Ovary (tissue), 3 donors: ENCODE data around the gene HOXA11.

Experiments
- POLR2A ChIP-seq: fragments of 450-650 bp; IDR thresholded peaks from one replicate; pipeline ENCODE4 v1.6.1; 2017; ENCODE audit warnings: antibody characterized with exemption, mild to moderate bottlenecking, moderate library complexity
- TF ChIP-seq, protein P1 (sequence below), 3 donors: fragments of 450-650 bp in 2 of 3; fragments of 200-600 bp in 1 of 3; IDR thresholded peaks; one replicate each; pipeline versions ENCODE4 v1.5.1 to v1.8.0; 2016 to 2022; ENCODE audit warnings: antibody characterized with exemption in 3 of 3, mild to moderate bottlenecking in 1 of 3
- donor health status: DM: no; HTN: no; CAD: no.

DNA sequence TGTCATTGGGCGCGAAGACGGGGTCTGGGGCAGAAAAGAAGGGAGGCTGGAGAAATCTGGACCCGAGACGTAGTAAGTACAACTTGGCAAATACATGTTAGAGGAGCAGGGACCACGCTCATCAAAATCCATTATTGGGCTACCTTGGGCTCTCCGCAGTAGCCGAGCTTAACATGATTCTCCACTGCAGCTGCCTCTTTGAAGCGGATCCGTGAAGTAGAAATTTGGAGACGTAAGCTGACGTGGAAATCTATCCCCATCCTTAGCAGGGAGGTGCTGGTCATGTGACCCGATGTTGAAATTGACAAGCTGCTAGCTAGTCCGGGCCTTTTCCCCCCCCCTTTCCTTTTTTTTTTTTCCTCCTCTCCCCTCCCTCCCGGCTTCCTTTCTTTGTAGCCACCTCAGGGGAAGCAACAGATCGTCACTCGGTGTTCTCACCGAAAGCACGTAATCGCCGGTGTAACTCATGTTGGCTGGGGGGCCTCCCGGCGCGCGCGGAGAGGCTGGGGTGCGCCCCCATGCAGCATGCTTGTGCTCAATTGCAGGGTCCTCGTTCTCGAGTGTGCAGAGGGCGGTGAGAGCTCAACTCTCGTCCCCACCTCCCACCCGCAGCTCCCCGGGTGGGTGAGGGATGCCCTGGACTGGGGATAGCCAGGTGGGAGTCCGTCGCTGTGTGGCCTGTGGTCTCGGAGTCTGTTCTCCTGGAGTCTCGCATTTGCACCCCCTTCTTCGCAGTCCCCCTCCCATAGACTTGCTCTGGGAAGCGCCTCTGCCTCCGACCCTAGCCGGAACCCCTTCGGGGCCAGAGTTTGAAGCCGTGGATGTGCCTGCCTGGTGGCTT is at the start of gene HOXA11:
- TF ChIP-seq, protein P1, sequence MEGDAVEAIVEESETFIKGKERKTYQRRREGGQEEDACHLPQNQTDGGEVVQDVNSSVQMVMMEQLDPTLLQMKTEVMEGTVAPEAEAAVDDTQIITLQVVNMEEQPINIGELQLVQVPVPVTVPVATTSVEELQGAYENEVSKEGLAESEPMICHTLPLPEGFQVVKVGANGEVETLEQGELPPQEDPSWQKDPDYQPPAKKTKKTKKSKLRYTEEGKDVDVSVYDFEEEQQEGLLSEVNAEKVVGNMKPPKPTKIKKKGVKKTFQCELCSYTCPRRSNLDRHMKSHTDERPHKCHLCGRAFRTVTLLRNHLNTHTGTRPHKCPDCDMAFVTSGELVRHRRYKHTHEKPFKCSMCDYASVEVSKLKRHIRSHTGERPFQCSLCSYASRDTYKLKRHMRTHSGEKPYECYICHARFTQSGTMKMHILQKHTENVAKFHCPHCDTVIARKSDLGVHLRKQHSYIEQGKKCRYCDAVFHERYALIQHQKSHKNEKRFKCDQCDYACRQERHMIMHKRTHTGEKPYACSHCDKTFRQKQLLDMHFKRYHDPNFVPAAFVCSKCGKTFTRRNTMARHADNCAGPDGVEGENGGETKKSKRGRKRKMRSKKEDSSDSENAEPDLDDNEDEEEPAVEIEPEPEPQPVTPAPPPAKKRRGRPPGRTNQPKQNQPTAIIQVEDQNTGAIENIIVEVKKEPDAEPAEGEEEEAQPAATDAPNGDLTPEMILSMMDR (IDR thresholded peaks at IDR 0.05): no peak
- no peak for TF ChIP-seq POLR2A
